22Rv1 (cell line): ENCODE results near the gene XRCC2.

Experiments used
- ZFX ChIP-seq: fragments of 450-650 bp; IDR thresholded peaks from 2 replicates; pipeline ENCODE4 v1.6.1; 2017; ENCODE audit warnings: antibody characterized with exemption, borderline replicate concordance
- TF ChIP-seq, protein P1 (sequence below): fragments of 450-650 bp; IDR thresholded peaks from 2 replicates; pipeline ENCODE4 v1.5.1; 2017; ENCODE audit warnings: mild to moderate bottlenecking

DNA sequence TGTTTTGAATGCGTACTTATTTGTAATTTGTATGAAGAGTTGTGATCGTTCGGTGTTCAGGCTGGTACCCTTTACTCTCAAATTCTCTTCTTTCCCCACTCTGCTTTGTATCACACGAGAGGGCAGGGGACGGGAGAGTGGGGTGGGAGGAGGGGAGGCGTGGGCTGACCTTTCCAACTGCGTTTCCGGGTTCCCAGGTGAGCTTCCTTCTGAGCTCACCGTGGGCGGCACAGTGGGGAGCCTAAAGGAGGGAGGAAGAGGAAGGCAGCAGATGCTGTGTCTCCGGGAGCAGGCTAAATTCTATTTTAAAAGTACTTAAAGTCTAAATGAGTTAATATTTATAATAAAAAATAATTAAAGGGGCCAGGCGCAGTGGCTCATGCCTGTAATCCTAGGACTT lies 7.4 kb upstream of the XRCC2 start:
- TF ChIP-seq, protein P1, sequence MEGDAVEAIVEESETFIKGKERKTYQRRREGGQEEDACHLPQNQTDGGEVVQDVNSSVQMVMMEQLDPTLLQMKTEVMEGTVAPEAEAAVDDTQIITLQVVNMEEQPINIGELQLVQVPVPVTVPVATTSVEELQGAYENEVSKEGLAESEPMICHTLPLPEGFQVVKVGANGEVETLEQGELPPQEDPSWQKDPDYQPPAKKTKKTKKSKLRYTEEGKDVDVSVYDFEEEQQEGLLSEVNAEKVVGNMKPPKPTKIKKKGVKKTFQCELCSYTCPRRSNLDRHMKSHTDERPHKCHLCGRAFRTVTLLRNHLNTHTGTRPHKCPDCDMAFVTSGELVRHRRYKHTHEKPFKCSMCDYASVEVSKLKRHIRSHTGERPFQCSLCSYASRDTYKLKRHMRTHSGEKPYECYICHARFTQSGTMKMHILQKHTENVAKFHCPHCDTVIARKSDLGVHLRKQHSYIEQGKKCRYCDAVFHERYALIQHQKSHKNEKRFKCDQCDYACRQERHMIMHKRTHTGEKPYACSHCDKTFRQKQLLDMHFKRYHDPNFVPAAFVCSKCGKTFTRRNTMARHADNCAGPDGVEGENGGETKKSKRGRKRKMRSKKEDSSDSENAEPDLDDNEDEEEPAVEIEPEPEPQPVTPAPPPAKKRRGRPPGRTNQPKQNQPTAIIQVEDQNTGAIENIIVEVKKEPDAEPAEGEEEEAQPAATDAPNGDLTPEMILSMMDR = no peak
- TF ChIP-seq ZFX = no peak
